Body of pancreas (tissue), 4 donors: ENCODE results near the gene SLC39A7.

Experiments used
- POLR2A ChIP-seq, 3 donors: fragments of 450-650 bp; IDR thresholded peaks; one replicate each; pipeline ENCODE4 v1.6.1; 2016; ENCODE audit warnings: antibody characterized with exemption in 3 of 3, mild to moderate bottlenecking in 2 of 3
- TF ChIP-seq, protein P1 (sequence below), 7 experiments: fragments of 450-650 bp in 4 of 7; fragments of 200-600 bp in 3 of 7; sonication (generic) in 3 of 7; IDR thresholded peaks; one replicate each; pipeline ENCODE4 v1.5.1; 2016 to 2019; ENCODE audit warnings: antibody characterized with exemption in 7 of 7

DNA sequence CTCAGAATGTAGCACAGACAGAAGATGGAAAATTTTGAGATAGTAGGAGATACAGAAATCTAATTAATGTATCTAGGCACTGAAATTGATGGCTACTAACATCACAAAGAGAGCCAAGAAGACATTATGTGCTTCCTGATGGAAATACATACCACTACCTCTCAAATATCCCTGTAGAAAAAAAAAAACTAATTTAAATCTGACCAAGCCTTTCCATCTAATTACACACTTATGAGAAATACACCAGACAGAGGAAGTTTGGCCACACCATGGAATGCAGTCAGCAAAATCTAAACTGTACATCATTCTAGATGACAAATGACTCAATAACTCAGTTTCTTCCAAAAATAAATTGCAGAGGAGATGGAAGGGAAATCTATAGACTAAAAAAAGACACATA, 52.1 kb downstream of the SLC39A7 start:
- TF ChIP-seq, protein P1, sequence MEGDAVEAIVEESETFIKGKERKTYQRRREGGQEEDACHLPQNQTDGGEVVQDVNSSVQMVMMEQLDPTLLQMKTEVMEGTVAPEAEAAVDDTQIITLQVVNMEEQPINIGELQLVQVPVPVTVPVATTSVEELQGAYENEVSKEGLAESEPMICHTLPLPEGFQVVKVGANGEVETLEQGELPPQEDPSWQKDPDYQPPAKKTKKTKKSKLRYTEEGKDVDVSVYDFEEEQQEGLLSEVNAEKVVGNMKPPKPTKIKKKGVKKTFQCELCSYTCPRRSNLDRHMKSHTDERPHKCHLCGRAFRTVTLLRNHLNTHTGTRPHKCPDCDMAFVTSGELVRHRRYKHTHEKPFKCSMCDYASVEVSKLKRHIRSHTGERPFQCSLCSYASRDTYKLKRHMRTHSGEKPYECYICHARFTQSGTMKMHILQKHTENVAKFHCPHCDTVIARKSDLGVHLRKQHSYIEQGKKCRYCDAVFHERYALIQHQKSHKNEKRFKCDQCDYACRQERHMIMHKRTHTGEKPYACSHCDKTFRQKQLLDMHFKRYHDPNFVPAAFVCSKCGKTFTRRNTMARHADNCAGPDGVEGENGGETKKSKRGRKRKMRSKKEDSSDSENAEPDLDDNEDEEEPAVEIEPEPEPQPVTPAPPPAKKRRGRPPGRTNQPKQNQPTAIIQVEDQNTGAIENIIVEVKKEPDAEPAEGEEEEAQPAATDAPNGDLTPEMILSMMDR (IDR thresholded peaks at IDR 0.05): no peak
- TF ChIP-seq POLR2A (IDR thresholded peaks at IDR 0.05): no peak
